ENCODE results near the gene PTGDR2.

GRCh38 chr11:60831501-60832079 is 24.2 kb downstream of the PTGDR2 start:
- TF ChIP-seq EZH2 (IDR thresholded peaks at IDR 0.05; ENCODE audit: low read length, unreplicated experiment) (no peak), CTCF (conservative IDR thresholded peaks at IDR 0.05; ENCODE audit: low read depth, low read length) (no peak), EZH2phosphoT487 (IDR thresholded peaks at IDR 0.05; ENCODE audit: borderline replicate concordance, low read length) (no peak)
